GM06990 (cell line): ENCODE results near the gene CUX1.

Experiments used
- DNase-seq: peaks from one replicate; pipeline ENCODE4 v3.0.0-alpha.2; 2011; ENCODE audit not compliant: insufficient read length; ENCODE audit errors: extremely low read depth
- H3K27me3 ChIP-seq: replicated peaks from 2 replicates; pipeline ENCODE4 v1.6.0; 2011; ENCODE audit warnings: low read length; ENCODE audit not compliant: control insufficient read depth, insufficient read depth
- H3K36me3 ChIP-seq: 2 replicates; pipeline ENCODE4 v1.5.1; 2011; ENCODE audit warnings: low read length; ENCODE audit not compliant: control insufficient read depth, insufficient read depth
- H3K4me3 ChIP-seq: replicated peaks from 2 replicates; pipeline ENCODE4 v1.5.1; 2011; ENCODE audit warnings: low read depth, mild to moderate bottlenecking, control low read depth, low read length
- CTCF ChIP-seq: IDR thresholded peaks from 2 replicates; pipeline ENCODE4 v1.5.1; 2011; ENCODE audit warnings: low read length, control low read depth, mild to moderate bottlenecking, inconsistent platforms; ENCODE audit not compliant: insufficient read depth, poor library complexity, severe bottlenecking

CUX1 gene

GRCh38 chr7:101815826-101816594 is 1.4 kb upstream of the CUX1 start:
- Histone ChIP-seq H3K27me3 (no peaks in the 10 kb centered on the region), H3K36me3 (no peaks in the 10 kb centered on the region), H3K4me3 (peak overlapping the region; percentile 76)
- TF ChIP-seq CTCF, result peak; percentile 4
- peak; percentile 87 for DNase-seq

GRCh38 chr7:101816595-101817470 is 593 bp upstream of the CUX1 start:
- DNase-seq, result peak; percentile 57
- H3K36me3 ChIP-seq, result no peaks in the 10 kb centered on the region
- H3K4me3 ChIP-seq, result peak overlapping the region; percentile 74
- no peaks in the 10 kb centered on the region for H3K27me3 ChIP-seq
- peak; percentile 9 for TF ChIP-seq CTCF

- DNase-seq, result no peak
- no peaks in the 10 kb centered on the region for H3K36me3 ChIP-seq
- no peak for TF ChIP-seq CTCF
- H3K27me3 ChIP-seq, result no peaks in the 10 kb centered on the region
- H3K4me3 ChIP-seq, result no peak overlapping the region; the same call in 1 of the 2 replicates
These were observed 1.1 kb downstream of the CUX1 start for GRCh38 chr7:101818287-101819071.

GRCh38 chr7:101819183-101819582 is 1.8 kb downstream of the CUX1 start:
- no peaks in the 10 kb centered on the region for H3K27me3 ChIP-seq
- no peak for DNase-seq
- no peak for TF ChIP-seq CTCF
- no peaks in the 10 kb centered on the region for H3K36me3 ChIP-seq
- no peak overlapping the region for H3K4me3 ChIP-seq

GRCh38 chr7:101819913-101820522 is 2.6 kb downstream of the CUX1 start:
- H3K4me3 ChIP-seq, result no peak overlapping the region
- no peak for DNase-seq
- no peaks in the 10 kb centered on the region for H3K36me3 ChIP-seq
- H3K27me3 ChIP-seq, result no peaks in the 10 kb centered on the region
- no peak for TF ChIP-seq CTCF
